ENCODE measurements around the gene VKORC1.

Gene VKORC1

DNA sequence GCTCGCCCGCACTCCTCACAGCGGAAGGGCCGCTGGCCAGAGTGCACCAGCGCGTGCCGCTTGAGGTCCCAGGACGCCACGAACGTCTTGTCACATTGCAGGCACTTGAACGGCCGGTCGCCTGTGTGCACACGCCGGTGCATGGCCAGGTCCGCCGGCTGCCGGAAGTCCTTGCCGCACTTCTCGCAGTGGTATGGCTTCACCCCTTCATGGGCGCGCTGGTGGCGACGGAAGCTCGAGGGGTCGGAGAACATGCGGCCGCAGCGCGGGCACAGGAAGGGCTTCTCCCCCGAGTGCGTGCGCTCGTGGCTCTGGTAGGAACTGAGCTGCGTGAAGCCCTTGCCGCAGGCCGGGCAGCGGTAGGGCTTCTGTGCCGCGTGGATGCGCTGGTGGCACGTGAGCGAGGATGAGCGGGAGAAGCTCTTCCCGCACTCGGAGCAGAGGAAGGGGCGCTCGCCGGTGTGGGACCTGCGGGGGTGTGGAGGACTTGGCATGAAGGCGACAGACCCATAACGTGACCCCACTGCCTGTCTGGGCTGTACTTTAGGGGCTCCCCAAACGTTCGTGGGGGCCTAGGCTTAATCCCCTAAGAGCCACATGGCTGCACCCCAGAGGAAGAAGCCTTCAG lies 32.7 kb downstream of the VKORC1 start:
- no peak for DNase-seq

DNA sequence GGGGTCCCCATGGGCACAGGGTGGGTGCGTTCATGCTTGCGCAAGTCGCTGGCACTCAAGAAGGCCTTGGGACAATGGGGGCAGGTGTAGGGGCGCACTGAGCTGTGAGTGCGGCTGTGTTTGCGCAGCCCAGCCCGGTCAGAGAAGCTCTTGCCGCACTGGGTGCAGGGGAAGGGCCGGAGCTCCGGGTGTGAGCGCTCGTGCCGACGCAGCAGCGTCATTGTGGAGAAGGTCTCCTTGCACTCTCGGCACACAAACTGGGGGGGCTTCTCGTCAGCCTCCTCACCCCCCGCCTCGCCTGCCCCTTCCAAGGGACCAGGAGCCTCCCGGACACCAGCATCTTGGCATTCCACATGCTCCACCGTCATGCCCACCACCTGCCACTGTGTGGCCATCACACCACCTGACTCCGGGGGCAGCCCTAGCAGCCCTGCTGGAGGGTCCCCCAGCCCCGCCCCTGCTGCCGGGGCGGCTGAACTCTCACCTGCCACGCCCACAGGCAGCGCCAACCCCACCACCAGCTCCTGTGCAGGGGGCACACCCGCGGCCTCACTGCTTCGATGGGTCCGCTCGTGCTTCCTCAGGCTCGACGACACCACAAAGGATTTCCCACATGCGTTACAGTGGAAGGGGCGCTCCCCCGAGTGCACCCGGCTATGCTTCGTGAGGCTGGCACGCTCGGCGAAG lies 33.3 kb downstream of the VKORC1 start:
- DNase-seq, result no peak

DNA sequence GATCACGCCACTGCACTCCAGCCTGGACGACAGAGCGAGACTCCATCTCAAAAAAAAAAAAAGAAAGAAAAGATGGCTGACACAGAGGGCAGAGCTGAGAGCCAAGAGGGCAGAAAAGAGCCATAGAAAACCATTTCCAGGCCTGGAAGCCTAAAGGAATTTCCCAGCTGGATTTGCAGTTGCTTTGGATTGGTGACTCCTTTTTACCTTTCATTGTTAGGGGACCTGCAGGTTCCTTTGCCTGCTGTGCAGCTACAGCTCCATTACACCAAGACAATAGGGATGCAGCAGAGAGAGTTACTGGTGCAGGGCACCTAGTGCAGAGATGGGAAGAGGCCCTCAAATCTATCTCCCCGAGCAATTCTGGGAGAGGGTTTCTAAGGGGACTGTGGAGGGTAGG lies 39.0 kb downstream of the VKORC1 start:
- DNase-seq, result no peak

DNA sequence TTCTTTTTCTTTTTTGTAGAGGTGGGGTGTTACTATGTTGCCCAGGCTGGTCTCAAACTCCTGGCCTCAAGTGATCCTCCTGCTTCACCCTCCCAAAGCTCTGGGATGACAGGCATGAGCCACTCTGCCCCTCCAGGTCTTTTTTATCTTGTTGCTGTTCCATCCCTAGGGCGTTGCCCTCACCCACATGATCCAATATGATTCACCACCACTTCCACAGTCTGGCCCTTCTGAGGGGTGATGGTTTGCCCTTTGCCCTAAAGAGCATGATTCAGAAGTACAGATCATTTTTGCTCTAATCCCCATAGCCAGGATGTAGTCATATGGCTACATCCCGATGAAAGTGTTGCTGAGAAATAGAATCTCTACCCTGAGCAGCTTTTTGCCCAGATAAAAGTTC lies 42.5 kb downstream of the VKORC1 start:
- DNase-seq, result no peak

DNA sequence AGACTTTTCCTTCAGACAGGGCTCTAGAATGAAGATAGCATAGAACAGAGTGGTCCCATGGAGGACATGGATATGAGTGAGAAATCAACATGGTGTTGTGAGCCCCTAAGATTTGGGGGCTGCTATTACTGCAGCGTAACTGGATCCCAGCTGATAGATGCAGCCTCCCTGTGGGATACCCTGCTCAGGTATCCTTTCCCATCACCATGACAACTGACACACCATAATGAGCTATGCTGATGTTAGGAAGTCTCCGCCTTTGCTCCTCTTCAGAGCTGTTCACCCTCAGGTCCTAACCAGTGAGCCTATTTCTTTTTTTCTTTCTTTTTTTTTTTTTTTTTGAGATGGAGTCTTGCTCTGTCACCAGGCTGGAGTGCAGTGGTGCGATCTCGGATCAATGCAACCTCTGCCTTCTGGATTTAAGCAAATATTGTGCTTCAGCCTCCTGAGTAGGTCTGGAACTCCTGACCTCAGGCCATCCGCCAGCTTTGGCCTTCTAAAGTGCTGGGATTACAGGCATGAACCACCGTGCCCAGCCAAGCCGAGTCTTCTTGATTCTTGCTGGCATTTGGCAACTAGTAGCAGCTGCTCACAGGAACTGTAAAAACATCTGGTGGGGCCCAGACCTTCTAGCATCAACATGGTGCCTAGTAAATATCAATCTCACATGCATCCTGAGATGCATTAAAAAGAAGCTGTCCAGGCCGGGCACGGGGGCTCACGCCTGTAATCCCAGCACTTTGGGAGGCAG lies 44.1 kb downstream of the VKORC1 start:
- DNase-seq, result no peak

DNA sequence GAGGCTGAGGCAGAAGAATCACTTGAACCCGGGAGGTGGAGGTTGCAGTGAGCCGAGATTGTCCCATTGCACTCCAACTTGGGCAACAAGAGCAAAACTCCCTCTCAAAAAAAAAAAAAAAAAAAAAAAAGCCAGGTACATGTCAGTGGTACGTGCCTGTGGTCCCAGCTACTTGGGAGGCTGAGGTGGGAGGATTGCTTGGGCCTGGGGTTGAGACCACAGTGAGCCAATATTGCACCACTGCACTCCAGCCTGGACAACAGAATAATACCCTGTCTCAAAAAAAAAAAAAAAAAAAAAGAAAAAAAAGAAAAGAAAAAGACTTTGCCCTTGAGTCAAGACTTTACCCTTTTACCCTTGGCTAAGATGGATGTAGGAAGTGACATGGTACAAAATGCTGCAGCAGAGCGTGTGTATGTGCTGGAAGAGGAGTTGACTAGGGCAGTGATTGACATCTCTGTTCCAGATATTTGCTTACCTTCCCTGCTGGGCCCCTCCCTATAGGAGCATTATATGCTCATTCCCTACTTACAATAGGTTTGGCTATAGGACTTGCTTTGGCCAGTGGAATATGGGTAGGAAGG lies 50.6 kb downstream of the VKORC1 start:
- DNase-seq, result no peak

DNA sequence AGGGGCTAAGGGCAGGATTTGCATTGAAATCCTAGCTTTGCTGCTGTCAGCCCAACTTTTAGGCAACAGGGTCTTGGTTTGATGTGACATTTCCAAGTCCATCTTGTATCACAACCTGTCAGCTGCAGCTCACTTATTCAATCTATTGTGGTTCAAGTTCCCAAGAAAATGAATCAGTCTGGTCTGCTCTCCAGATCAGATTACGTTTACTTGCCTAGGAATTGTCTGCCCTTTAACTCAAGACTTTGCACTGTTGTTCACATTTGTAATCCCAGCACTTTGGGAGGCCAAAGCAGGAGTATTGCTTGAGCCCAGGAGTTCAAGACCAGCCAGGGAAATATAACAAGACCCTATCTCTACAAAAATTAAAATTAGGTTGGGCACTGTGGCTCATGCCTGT lies 51.2 kb downstream of the VKORC1 start:
- DNase-seq, result no peak

DNA sequence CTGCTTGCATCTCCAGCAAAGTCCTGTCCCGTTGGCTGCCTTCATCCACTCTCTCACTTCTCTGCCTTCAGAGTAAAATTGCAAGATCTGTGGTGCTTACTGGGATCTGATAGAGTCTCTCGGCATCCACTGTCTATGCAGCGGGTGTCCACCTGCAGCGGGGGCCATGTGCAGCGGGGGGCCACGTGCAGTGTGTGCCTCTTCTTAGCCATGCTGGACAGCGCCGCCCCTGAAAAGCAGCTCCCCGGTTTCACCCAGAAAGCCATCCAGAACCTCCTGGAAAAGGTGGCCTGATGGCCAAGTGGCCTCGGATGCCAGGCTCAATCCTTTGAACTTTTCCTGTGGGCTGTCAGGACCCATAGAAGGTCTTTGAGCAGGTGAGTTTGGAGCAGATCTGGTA lies 51.7 kb downstream of the VKORC1 start:
- DNase-seq, result no peak
